Measurements from ENCODE around the gene NMNAT2. TPM values are rescaled to one million over a fixed set of nuclear protein-coding genes. Genes with fewer than 3 reads are reported as not detected.

Gene NMNAT2
- total RNA-seq, 1 donor from 2014 or later = 2.2 TPM

DNA sequence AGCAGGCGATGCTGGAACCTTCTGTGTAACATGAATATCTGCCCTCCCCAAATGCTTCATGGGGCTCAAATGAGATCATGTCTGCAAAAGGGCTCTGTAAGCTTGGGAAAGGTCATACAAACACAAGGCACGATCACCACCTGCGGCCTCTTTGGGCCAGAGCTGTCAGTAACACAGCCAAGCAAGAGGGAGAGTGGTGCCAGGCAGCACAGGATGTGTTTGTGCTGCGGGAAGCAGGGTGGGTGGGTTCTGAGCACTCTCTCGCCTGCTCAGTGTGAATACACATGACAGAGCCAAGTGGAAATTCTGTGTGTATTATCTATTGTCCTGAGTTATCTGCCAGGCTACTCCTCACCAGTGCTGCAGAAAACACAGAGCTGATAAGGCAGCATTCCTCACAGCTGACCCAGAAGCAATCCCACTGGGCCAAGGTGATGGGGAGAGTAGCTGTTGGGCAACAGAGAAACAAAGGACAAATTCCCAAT is 130.9 kb downstream of the NMNAT2 start:
- no peak for DNase-seq (ENCODE audit: extremely low spot score, unreplicated experiment)
- Mint-ChIP-seq H3K4me3 (ENCODE audit: unreplicated experiment) (no peak overlapping the region), H3K4me1 (ENCODE audit: unreplicated experiment) (peaks cover 22% of the 10 kb centered on the region), H3K27ac (ENCODE audit: unreplicated experiment) (no peak overlapping the region), H3K36me3 (ENCODE audit: unreplicated experiment) (no peaks in the 10 kb centered on the region), H3K9me3 (ENCODE audit: unreplicated experiment) (no peaks in the 10 kb centered on the region), H3K27me3 (ENCODE audit: unreplicated experiment) (peaks cover 2% of the 10 kb centered on the region)
- TF ChIP-seq, protein P1, sequence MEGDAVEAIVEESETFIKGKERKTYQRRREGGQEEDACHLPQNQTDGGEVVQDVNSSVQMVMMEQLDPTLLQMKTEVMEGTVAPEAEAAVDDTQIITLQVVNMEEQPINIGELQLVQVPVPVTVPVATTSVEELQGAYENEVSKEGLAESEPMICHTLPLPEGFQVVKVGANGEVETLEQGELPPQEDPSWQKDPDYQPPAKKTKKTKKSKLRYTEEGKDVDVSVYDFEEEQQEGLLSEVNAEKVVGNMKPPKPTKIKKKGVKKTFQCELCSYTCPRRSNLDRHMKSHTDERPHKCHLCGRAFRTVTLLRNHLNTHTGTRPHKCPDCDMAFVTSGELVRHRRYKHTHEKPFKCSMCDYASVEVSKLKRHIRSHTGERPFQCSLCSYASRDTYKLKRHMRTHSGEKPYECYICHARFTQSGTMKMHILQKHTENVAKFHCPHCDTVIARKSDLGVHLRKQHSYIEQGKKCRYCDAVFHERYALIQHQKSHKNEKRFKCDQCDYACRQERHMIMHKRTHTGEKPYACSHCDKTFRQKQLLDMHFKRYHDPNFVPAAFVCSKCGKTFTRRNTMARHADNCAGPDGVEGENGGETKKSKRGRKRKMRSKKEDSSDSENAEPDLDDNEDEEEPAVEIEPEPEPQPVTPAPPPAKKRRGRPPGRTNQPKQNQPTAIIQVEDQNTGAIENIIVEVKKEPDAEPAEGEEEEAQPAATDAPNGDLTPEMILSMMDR (IDR thresholded peaks at IDR 0.05) = no peak

DNA sequence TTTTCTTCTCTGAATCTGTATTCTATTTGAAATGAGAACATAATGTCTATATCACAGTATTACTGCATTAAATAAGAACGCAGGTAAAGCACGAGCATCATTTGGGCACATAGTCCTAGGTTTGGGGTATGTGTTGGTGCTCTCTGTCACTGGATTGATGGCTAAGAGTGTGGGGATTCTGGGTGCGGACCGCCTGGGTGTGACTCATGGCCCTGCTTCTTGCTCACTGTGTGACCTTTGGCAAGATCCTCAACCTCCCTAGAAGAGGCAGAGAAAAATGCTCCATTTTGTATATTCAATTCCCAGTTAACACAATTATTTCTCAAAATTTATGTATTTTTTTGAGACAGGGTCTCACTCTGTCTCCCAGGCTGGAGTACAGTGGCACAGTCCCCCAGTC is 132.4 kb downstream of the NMNAT2 start:
- H3K4me1 Mint-ChIP-seq (ENCODE audit: unreplicated experiment) = peaks cover 30% of the 10 kb centered on the region
- no peak overlapping the region for H3K27ac Mint-ChIP-seq (ENCODE audit: unreplicated experiment)
- TF ChIP-seq, protein P1 (IDR thresholded peaks at IDR 0.05) = no peak
- peaks cover 2% of the 10 kb centered on the region for H3K27me3 Mint-ChIP-seq (ENCODE audit: unreplicated experiment)
- no peak overlapping the region for H3K4me3 Mint-ChIP-seq (ENCODE audit: unreplicated experiment)
- no peak for DNase-seq (ENCODE audit: extremely low spot score, unreplicated experiment)
- no peaks in the 10 kb centered on the region for H3K36me3 Mint-ChIP-seq (ENCODE audit: unreplicated experiment)
- no peaks in the 10 kb centered on the region for H3K9me3 Mint-ChIP-seq (ENCODE audit: unreplicated experiment)

DNA sequence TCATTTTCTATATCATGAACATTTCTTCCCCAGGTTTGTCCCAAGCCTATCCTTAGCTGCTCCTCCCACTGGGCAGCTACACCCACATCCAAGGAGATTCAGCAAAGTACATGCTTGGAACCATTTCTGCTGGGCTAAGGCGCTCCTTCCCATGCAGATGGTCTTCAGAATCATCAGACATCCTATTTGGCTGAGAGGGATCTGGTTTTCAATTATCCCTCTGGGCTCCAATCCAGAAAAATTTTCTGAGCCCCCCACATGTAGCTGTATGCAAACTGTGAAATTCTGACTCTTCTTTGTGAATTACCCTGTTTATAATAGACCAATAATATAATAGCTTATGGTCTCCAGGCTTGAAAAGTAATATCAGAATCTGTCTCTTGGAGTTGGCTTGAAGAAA is 132.9 kb downstream of the NMNAT2 start:
- H3K9me3 Mint-ChIP-seq (ENCODE audit: unreplicated experiment) = no peaks in the 10 kb centered on the region
- no peaks in the 10 kb centered on the region for H3K36me3 Mint-ChIP-seq (ENCODE audit: unreplicated experiment)
- no peak overlapping the region for H3K4me3 Mint-ChIP-seq (ENCODE audit: unreplicated experiment)
- no peak overlapping the region for H3K27ac Mint-ChIP-seq (ENCODE audit: unreplicated experiment)
- TF ChIP-seq, protein P1 (IDR thresholded peaks at IDR 0.05) = no peak
- H3K4me1 Mint-ChIP-seq (ENCODE audit: unreplicated experiment) = peaks cover 32% of the 10 kb centered on the region
- no peak for DNase-seq (ENCODE audit: extremely low spot score, unreplicated experiment)
- H3K27me3 Mint-ChIP-seq (ENCODE audit: unreplicated experiment) = peaks cover 2% of the 10 kb centered on the region

DNA sequence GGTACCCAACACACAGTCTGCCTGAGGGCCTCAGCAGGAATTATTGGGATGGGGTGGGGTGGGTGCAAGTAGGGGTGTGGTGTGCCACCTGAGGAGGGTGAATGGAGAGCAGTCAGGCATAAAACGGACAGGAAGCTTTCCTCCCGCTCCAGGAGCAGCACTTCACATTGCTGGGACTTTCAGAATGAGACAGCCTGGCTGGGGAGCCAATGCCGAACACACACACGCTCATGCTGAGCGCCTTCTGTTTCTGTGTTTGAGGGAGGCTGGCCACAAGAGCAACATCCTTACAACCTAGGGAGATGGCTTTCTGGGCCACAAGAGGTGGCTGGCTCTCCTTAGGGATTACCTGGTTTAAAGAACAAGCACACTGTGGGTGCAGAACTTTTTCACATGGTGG is 134.1 kb downstream of the NMNAT2 start:
- no peaks in the 10 kb centered on the region for H3K36me3 Mint-ChIP-seq (ENCODE audit: unreplicated experiment)
- no peak for DNase-seq (ENCODE audit: extremely low spot score, unreplicated experiment)
- H3K27ac Mint-ChIP-seq (ENCODE audit: unreplicated experiment) = no peak overlapping the region
- peaks cover 41% of the 10 kb centered on the region for H3K4me1 Mint-ChIP-seq (ENCODE audit: unreplicated experiment)
- TF ChIP-seq, protein P1 (IDR thresholded peaks at IDR 0.05) = no peak
- H3K4me3 Mint-ChIP-seq (ENCODE audit: unreplicated experiment) = no peak overlapping the region
- H3K27me3 Mint-ChIP-seq (ENCODE audit: unreplicated experiment) = peaks cover 2% of the 10 kb centered on the region
- H3K9me3 Mint-ChIP-seq (ENCODE audit: unreplicated experiment) = no peaks in the 10 kb centered on the region

DNA sequence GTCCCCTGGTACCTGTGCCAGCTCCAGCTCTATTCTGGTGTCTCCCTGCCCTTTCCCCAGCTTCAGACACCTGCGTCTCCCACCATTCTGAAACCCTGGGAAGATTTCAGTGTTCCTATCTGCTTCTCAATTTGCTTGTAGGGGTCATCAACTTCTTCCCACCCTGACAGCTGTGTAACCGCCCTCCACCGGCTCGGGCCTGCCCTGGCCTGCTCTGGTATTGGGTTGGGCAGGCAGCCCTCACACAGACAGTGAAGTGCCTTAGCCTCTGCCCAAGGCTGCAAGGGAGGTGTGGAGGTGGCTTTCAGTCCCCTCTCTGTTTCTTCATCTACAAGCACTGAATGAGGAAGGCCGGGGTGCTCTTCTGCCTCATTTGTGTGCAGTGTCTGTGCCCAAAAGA is 134.9 kb downstream of the NMNAT2 start:
- no peaks in the 10 kb centered on the region for H3K36me3 Mint-ChIP-seq (ENCODE audit: unreplicated experiment)
- H3K27me3 Mint-ChIP-seq (ENCODE audit: unreplicated experiment) = no peaks in the 10 kb centered on the region
- H3K4me3 Mint-ChIP-seq (ENCODE audit: unreplicated experiment) = no peak overlapping the region
- H3K27ac Mint-ChIP-seq (ENCODE audit: unreplicated experiment) = peak overlapping the region; percentile 18
- no peaks in the 10 kb centered on the region for H3K9me3 Mint-ChIP-seq (ENCODE audit: unreplicated experiment)
- TF ChIP-seq, protein P1 (IDR thresholded peaks at IDR 0.05) = no peak
- H3K4me1 Mint-ChIP-seq (ENCODE audit: unreplicated experiment) = peaks cover 49% of the 10 kb centered on the region
- DNase-seq (ENCODE audit: extremely low spot score, unreplicated experiment) = no peak

Data from osteocyte (in vitro differentiated cells).